Panc1 (cell line): ENCODE measurements around the gene SLAIN1. TPM values are rescaled to one million over a fixed set of nuclear protein-coding genes. Genes with fewer than 3 reads are reported as not detected.

Experiments used
- ATAC-seq: fragments of 200-7000 bp; cut with Tn5 transposase; 2 replicates; pipeline ENCODE4 v1.9.1; 2020; ENCODE audit warnings: mild to moderate bottlenecking, moderate library complexity
- BruUV-seq: library from RNA; stranded (reverse); fragments of 400-500 nt; replicated peaks from 2 replicates; lab custom pipeline; 2021; lab: Mats Ljungman, UMichigan
- CTCF ChIA-PET: fragments of 300-600 bp; sonication (Branson Sonifier 250); formaldehyde crosslinking; loops from one replicate; lab custom pipeline; 2022; ENCODE audit warnings: antibody characterized with exemption; lab: Charles Lee
- POLR2A ChIA-PET: fragments of 300-600 bp; sonication (Branson Sonifier 250); formaldehyde crosslinking; loops from one replicate; lab custom pipeline; 2022; ENCODE audit warnings: antibody characterized with exemption; lab: Charles Lee
- DNase-seq: peaks from one replicate; pipeline ENCODE4 v3.0.0-alpha.2; 2010; ENCODE audit warnings: low read depth, low spot score
- H3K27ac ChIP-seq: 2 replicates; pipeline ENCODE4 v1.5.1; 2011; ENCODE audit warnings: mild to moderate bottlenecking, low read length, inconsistent platforms
- H3K27me3 ChIP-seq: fragments of 200-500 bp; sonication (Bioruptor generic); 2 replicates; pipeline ENCODE4 v1.6.0; 2014; ENCODE audit warnings: low read length, inconsistent platforms; ENCODE audit not compliant: control insufficient read depth, insufficient read depth
- H3K36me3 ChIP-seq: fragments of 200-500 bp; sonication (Bioruptor generic); 2 replicates; pipeline ENCODE4 v1.5.1; 2014; ENCODE audit warnings: inconsistent platforms, mild to moderate bottlenecking, low read length, moderate library complexity; ENCODE audit not compliant: control insufficient read depth, insufficient read depth
- H3K4me1 ChIP-seq: 2 replicates; pipeline ENCODE4 v1.5.1; 2011; ENCODE audit warnings: inconsistent platforms, mild to moderate bottlenecking, low read length, moderate library complexity; ENCODE audit not compliant: control insufficient read depth, insufficient read depth
- H3K4me3 ChIP-seq, 2 experiments: 2 replicates each; pipeline ENCODE4 v1.5.1; 2011 to 2012; ENCODE audit warnings: low read depth in 2 of 2, low read length in 2 of 2, mild to moderate bottlenecking in 2 of 2, inconsistent platforms in 1 of 2, moderate library complexity in 1 of 2
- H3K9me3 ChIP-seq: fragments of 200-500 bp; sonication (Bioruptor generic); 2 replicates; pipeline ENCODE4 v1.5.1; 2014; ENCODE audit warnings: low read depth, mild to moderate bottlenecking, inconsistent platforms, low read length, moderate library complexity; ENCODE audit not compliant: control insufficient read depth, insufficient read depth
- POLR2AphosphoS5 ChIP-seq: IDR thresholded peaks from 2 replicates; pipeline ENCODE4 v1.6.1; 2012; ENCODE audit warnings: mild to moderate bottlenecking, low read depth, low read length, moderate library complexity
- SIN3A ChIP-seq: IDR thresholded peaks from 2 replicates; pipeline ENCODE4 v1.6.1; 2012; ENCODE audit warnings: low read depth, mild to moderate bottlenecking, low read length, moderate library complexity, borderline replicate concordance; ENCODE audit not compliant: insufficient read depth
- TCF7L2 ChIP-seq: IDR thresholded peaks from 2 replicates; pipeline ENCODE4 v1.6.1; 2011; ENCODE audit warnings: mild to moderate bottlenecking, low read depth, low read length, inconsistent platforms
- in situ Hi-C: cut with HindIII; loops from 2 replicates; pipeline ENCODE4 v1.10.0; 2016; ENCODE audit warnings: low sequenced_read_pairs, low pct_unique_long_range_greater_than_20kb
- intact Hi-C: fragments of 100-400 bp; cut with micrococcal nuclease; formaldehyde crosslinking; loops from one replicate; pipeline ENCODE4 v1.10.0; 2022; ENCODE audit not compliant: unreplicated experiment
- total RNA-seq: library from RNA; stranded (reverse); gene quantifications from one replicate; pipeline ENCODE4 v1.2.1, GENCODE V29; 2021; ENCODE audit not compliant: unreplicated experiment
- TF ChIP-seq, protein P1 (sequence below): fragments of 450-650 bp; IDR thresholded peaks from 2 replicates; pipeline ENCODE4 v1.5.1; 2017; ENCODE audit warnings: mild to moderate bottlenecking
- TF ChIP-seq, protein P2 (sequence below), 2 experiments: IDR thresholded peaks; 2 replicates each; pipeline ENCODE4 v1.6.1; 2011 to 2012; ENCODE audit warnings: low read depth in 2 of 2, control low read depth in 1 of 2, low read length in 1 of 2, mild to moderate bottlenecking in 1 of 2, moderate library complexity in 1 of 2; ENCODE audit not compliant: insufficient read depth in 1 of 2

The SLAIN1 gene
- total RNA-seq, 1 experiment from 2014 or later, result 0.49 TPM

DNA sequence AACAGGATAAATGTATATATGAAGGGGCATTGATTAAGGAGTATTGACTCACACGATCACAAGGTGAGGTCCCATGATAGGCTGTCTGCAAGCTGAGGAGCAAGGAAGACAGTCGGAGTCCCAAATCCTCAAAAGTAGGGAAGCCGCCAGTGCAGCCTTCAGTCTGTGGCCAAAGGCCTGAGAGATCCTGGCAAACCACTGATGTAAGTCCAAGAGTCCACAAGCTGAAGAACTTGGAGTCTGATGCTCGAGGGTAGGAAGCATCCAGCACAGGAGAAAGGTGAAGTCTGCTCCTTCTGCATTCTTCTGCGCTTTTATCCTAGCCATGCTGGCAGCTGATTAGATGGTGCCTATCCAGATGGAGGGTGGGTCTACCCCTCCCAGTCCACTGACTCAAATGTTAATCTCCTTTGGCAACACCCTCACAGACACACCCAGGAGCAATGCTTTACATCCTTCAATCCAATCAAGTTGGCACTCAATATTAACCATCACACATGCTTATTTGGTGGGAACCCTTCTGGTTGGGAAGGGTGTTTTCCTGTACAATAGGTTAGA lies 55.1 kb downstream of the SLAIN1 start:
- H3K4me3 ChIP-seq, result no peak overlapping the region
- H3K4me1 ChIP-seq, result no peaks in the 10 kb centered on the region
- BruUV-seq, result no TSS peak
- no peaks in the 10 kb centered on the region for H3K27me3 ChIP-seq
- in situ Hi-C loops, result no loop called here
- ChIA-PET POLR2A (no interaction called here), CTCF (interaction anchor here (0.7 kb wide), 1 partner anchor 160 kb away, joined by 4 read pairs; no protein-coding TSS in a partner anchor)
- ATAC-seq (no peak), DNase-seq (no peak)
- H3K27ac ChIP-seq, result no peak overlapping the region
- H3K36me3 ChIP-seq, result no peaks in the 10 kb centered on the region
- TF ChIP-seq TCF7L2, result no peak
- TF ChIP-seq, protein P1, sequence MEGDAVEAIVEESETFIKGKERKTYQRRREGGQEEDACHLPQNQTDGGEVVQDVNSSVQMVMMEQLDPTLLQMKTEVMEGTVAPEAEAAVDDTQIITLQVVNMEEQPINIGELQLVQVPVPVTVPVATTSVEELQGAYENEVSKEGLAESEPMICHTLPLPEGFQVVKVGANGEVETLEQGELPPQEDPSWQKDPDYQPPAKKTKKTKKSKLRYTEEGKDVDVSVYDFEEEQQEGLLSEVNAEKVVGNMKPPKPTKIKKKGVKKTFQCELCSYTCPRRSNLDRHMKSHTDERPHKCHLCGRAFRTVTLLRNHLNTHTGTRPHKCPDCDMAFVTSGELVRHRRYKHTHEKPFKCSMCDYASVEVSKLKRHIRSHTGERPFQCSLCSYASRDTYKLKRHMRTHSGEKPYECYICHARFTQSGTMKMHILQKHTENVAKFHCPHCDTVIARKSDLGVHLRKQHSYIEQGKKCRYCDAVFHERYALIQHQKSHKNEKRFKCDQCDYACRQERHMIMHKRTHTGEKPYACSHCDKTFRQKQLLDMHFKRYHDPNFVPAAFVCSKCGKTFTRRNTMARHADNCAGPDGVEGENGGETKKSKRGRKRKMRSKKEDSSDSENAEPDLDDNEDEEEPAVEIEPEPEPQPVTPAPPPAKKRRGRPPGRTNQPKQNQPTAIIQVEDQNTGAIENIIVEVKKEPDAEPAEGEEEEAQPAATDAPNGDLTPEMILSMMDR, result no peak
- TF ChIP-seq, protein P2, sequence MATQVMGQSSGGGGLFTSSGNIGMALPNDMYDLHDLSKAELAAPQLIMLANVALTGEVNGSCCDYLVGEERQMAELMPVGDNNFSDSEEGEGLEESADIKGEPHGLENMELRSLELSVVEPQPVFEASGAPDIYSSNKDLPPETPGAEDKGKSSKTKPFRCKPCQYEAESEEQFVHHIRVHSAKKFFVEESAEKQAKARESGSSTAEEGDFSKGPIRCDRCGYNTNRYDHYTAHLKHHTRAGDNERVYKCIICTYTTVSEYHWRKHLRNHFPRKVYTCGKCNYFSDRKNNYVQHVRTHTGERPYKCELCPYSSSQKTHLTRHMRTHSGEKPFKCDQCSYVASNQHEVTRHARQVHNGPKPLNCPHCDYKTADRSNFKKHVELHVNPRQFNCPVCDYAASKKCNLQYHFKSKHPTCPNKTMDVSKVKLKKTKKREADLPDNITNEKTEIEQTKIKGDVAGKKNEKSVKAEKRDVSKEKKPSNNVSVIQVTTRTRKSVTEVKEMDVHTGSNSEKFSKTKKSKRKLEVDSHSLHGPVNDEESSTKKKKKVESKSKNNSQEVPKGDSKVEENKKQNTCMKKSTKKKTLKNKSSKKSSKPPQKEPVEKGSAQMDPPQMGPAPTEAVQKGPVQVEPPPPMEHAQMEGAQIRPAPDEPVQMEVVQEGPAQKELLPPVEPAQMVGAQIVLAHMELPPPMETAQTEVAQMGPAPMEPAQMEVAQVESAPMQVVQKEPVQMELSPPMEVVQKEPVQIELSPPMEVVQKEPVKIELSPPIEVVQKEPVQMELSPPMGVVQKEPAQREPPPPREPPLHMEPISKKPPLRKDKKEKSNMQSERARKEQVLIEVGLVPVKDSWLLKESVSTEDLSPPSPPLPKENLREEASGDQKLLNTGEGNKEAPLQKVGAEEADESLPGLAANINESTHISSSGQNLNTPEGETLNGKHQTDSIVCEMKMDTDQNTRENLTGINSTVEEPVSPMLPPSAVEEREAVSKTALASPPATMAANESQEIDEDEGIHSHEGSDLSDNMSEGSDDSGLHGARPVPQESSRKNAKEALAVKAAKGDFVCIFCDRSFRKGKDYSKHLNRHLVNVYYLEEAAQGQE (IDR thresholded peaks at IDR 0.05; ENCODE audit: insufficient read depth in 1 of 2, low read depth in 2 of 2, low read length in 1 of 2), result no peak
- TF ChIP-seq POLR2AphosphoS5, result no peak
- TF ChIP-seq SIN3A, result no peak
- intact Hi-C loops, result loop anchor here (10.0 kb wide), 1 partner anchor 248 kb away; no protein-coding TSS in a partner anchor
- no peaks in the 10 kb centered on the region for H3K9me3 ChIP-seq

DNA sequence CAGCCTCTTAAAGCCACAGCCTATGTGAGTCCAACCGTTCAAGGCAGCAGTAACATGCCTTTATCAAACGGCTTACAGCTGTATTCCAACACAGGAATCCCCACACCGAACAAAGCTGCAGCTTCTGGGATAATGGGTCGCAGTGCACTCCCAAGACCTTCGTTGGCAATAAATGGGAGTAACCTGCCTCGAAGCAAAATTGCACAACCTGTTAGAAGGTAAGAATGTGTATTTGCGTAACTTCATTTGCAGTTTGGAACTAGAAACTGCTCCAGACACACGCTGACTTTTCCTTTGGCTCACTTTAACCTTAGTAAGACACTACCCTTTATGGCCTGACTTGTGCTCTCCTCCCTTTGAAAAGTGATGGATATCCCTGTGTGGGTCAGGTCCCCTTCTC lies 63.4 kb downstream of the SLAIN1 start:
- BruUV-seq, result no TSS peak
- H3K27me3 ChIP-seq, result no peaks in the 10 kb centered on the region
- H3K4me1 ChIP-seq, result no peaks in the 10 kb centered on the region
- no peak for ATAC-seq
- intact Hi-C loops, result no loop called here
- H3K36me3 ChIP-seq, result no peaks in the 10 kb centered on the region
- ChIA-PET CTCF (interaction anchor here (0.7 kb wide), 1 partner anchor 168 kb away, joined by 3 read pairs; no protein-coding TSS in a partner anchor), POLR2A (no interaction called here)
- H3K27ac ChIP-seq, result no peak overlapping the region
- H3K4me3 ChIP-seq, result no peak overlapping the region
- in situ Hi-C loops, result no loop called here
- TF ChIP-seq, protein P1, result no peak
- TF ChIP-seq TCF7L2 (no peak), POLR2AphosphoS5 (no peak), SIN3A (no peak)
- no peaks in the 10 kb centered on the region for H3K9me3 ChIP-seq
- no peak for DNase-seq
